ENCODE measurements around the gene CNTNAP5. TPM values are rescaled to one million over a fixed set of nuclear protein-coding genes. Genes with fewer than 3 reads are reported as not detected.

Gene CNTNAP5
- total and polyA plus RNA-seq, 2 of the 13 experiments (the other 11 are each of a cell fraction or from before 2014, with no cell fraction given) = not detected

GRCh38 chr2:124566518-124566970 lies 541.5 kb downstream of the CNTNAP5 start (continued):
- no peak for TF ChIP-seq ZNF160 (CRISPR knock-in tag; IDR thresholded peaks at IDR 0.05)
- TF ChIP-seq CSRNP1 (CRISPR knock-in tag; IDR thresholded peaks at IDR 0.05) = no peak
- TF ChIP-seq CENPBD1 (CRISPR knock-in tag; IDR thresholded peaks at IDR 0.05; ENCODE audit: borderline replicate concordance, low read depth) = no peak
- TF ChIP-seq BRCA1 (CRISPR knock-in tag; IDR thresholded peaks at IDR 0.05) = 0 out of 2 replicates have a peak, but pooled peaks have one; percentile 62
- peak; percentile 81; the same call in 1 of the 2 replicates for TF ChIP-seq KLF6 (CRISPR knock-in tag; IDR thresholded peaks at IDR 0.05)
- TF ChIP-seq FOXC1 (CRISPR knock-in tag; IDR thresholded peaks at IDR 0.05; ENCODE audit: borderline replicate concordance) = peak; percentile 59; the same call in 1 of the 2 replicates
- no peak for TF ChIP-seq ZNF407 (CRISPR knock-in tag; IDR thresholded peaks at IDR 0.05; ENCODE audit: not compliant biosample characterization)
- no peak for TF ChIP-seq ZNF672 (CRISPR knock-in tag; IDR thresholded peaks at IDR 0.05)
- no peak for TF ChIP-seq MXI1 (IDR thresholded peaks at IDR 0.05; ENCODE audit: borderline replicate concordance, low read depth, low read length)
- peak; percentile 71; the same call in 1 of the 2 replicates for TF ChIP-seq NR2F2 (IDR thresholded peaks at IDR 0.05; ENCODE audit: borderline replicate concordance, low read depth)
- TF ChIP-seq ZNF34 (CRISPR knock-in tag; IDR thresholded peaks at IDR 0.05; ENCODE audit: borderline replicate concordance) = no peak
- peak; percentile 78 for TF ChIP-seq MED8 (CRISPR knock-in tag; IDR thresholded peaks at IDR 0.05; ENCODE audit: insufficient replicate concordance)
- TF ChIP-seq ZNF460 (CRISPR knock-in tag; IDR thresholded peaks at IDR 0.05; ENCODE audit: borderline replicate concordance) = peak; percentile 63; the same call in 1 of the 2 replicates
- no peak for TF ChIP-seq ZNF841 (CRISPR knock-in tag; IDR thresholded peaks at IDR 0.05; ENCODE audit: borderline replicate concordance)
- TF ChIP-seq ZNF562 (CRISPR knock-in tag; IDR thresholded peaks at IDR 0.05; ENCODE audit: borderline replicate concordance) = no peak
- no peak for TF ChIP-seq AGO1 (IDR thresholded peaks at IDR 0.05; ENCODE audit: low read depth, low read length, poor library complexity, severe bottlenecking)
- peak; percentile 91 for TF ChIP-seq ZNF12 (CRISPR knock-in tag; IDR thresholded peaks at IDR 0.05)
- no peak for TF ChIP-seq SP2 (CRISPR knock-in tag; IDR thresholded peaks at IDR 0.05)
- peak; percentile 69; the same call in 1 of the 2 replicates for TF ChIP-seq MYC (CRISPR knock-in tag; IDR thresholded peaks at IDR 0.05; ENCODE audit: borderline replicate concordance)
- no peak for TF ChIP-seq FLYWCH1 (CRISPR knock-in tag; IDR thresholded peaks at IDR 0.05)
